ENCODE measurements around the gene PITPNM2. TPM values are rescaled to one million over a fixed set of nuclear protein-coding genes. Genes with fewer than 3 reads are reported as not detected.
A peak's percentile ranks its signal among the peaks of the same experiment; 100 is the strongest.

PITPNM2 gene
- polyA plus RNA-seq, 1 of the 3 experiments (the other 2 are of a cell fraction) = 3.7 TPM

DNA sequence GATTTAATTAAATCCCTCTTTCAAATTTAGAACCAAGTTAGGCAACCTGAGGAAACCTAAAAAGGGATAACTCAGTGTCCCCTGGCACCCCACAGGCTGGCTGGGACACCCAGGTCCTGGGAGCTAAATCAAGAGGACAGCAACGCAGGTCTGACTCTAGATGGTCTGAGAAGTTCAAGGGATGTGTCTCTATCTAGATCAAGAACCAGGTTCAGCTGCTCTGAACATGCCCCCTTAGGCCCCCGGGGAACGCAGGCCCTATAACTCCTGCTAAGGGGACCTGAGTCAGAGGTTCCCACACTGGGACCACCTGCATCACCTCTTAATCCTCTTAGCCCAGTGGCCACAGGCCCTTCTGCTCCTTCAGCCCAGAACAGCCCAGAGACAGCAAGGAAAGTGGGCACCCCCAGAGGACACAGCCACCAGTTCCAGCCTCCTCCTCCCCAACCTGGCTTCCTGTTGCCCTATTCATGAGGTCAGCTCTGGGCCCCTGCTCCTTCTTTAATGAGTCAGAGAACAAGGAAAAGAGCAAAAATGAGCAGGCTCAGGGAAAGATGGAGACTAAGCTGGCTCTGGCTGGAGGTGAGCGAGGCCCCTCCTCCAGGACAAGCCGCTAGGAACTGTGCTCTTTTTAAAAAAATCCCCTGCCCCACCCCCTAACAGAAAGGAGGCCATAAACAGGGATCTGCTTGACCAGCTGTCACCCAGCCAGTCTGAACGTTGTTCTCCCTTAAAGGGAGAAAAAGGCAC, 10.8 kb downstream of the PITPNM2 start:
- POLR2A ChIA-PET = no interaction called here
- H3K4me3 ChIP-seq (ENCODE audit: low read depth in 2 of 2, low read length in 1 of 2) = no peak overlapping the region
- TF ChIP-seq RXRA (IDR thresholded peaks at IDR 0.05; ENCODE audit: borderline replicate concordance, low read depth) = peak; percentile 72; the same call in 1 of the 2 replicates
- TF ChIP-seq EP300 (IDR thresholded peaks at IDR 0.05; ENCODE audit: borderline replicate concordance in 1 of 2, low read depth in 1 of 2, low read length in 1 of 2) = peak in 1 of 2 experiments; percentile 10; a peak in 1 of 4 replicates
- TF ChIP-seq FOSL2 (IDR thresholded peaks at IDR 0.05; ENCODE audit: borderline replicate concordance, low read depth) = peak; percentile 28; the same call in 1 of the 2 replicates
- TF ChIP-seq JUND (IDR thresholded peaks at IDR 0.05) = 0 out of 2 replicates have a peak, but pooled peaks have one; percentile 9
- TF ChIP-seq MXI1 (IDR thresholded peaks at IDR 0.05; ENCODE audit: low read depth, low read length) = no peak
- TF ChIP-seq, protein P1, sequence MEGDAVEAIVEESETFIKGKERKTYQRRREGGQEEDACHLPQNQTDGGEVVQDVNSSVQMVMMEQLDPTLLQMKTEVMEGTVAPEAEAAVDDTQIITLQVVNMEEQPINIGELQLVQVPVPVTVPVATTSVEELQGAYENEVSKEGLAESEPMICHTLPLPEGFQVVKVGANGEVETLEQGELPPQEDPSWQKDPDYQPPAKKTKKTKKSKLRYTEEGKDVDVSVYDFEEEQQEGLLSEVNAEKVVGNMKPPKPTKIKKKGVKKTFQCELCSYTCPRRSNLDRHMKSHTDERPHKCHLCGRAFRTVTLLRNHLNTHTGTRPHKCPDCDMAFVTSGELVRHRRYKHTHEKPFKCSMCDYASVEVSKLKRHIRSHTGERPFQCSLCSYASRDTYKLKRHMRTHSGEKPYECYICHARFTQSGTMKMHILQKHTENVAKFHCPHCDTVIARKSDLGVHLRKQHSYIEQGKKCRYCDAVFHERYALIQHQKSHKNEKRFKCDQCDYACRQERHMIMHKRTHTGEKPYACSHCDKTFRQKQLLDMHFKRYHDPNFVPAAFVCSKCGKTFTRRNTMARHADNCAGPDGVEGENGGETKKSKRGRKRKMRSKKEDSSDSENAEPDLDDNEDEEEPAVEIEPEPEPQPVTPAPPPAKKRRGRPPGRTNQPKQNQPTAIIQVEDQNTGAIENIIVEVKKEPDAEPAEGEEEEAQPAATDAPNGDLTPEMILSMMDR (IDR thresholded peaks at IDR 0.05) = no peak
- 0 out of 2 replicates have a peak, but pooled peaks have one; percentile 38 for TF ChIP-seq YY1 (IDR thresholded peaks at IDR 0.05; ENCODE audit: low read depth)
- TF ChIP-seq, protein P2, sequence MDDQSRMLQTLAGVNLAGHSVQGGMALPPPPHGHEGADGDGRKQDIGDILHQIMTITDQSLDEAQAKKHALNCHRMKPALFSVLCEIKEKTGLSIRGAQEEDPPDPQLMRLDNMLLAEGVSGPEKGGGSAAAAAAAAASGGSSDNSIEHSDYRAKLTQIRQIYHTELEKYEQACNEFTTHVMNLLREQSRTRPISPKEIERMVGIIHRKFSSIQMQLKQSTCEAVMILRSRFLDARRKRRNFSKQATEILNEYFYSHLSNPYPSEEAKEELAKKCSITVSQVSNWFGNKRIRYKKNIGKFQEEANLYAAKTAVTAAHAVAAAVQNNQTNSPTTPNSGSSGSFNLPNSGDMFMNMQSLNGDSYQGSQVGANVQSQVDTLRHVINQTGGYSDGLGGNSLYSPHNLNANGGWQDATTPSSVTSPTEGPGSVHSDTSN (IDR thresholded peaks at IDR 0.05) = no peak
- H2AFZ ChIP-seq (ENCODE audit: low read depth) = 0 out of 2 replicates have a peak overlapping the region, but pooled peaks have one; percentile 44
- WGBS (ENCODE audit: low lambda C conversion rate) = 39% methylated on average over 3 of the region's 6 CpGs
- H3K9ac ChIP-seq = peak overlapping the region; percentile 24; the same call in 1 of the 2 replicates
- no peak for DNase-seq
- H3K9me3 ChIP-seq = no peaks in the 10 kb centered on the region
- no peaks in the 10 kb centered on the region for H3K9me2 ChIP-seq
- H3K36me3 ChIP-seq (replicated peaks in 1 of 2; ENCODE audit: control insufficient read depth in 1 of 2, insufficient read depth in 2 of 2, low read length in 1 of 2) = no peaks in the 10 kb centered on the region
- H3K4me2 ChIP-seq = peak overlapping the region; percentile 63
- H3F3A ChIP-seq (replicated peaks; ENCODE audit: insufficient read depth) = peaks cover 26% of the 10 kb centered on the region
- H3K27ac ChIP-seq (ENCODE audit: low read depth in 2 of 2, low read length in 1 of 2) = peak overlapping the region in 1 of 2 experiments; percentile 66; a peak in 2 of 4 replicates
- H3K4me1 ChIP-seq (ENCODE audit: control insufficient read depth in 1 of 2, insufficient read depth in 2 of 2, low read depth in 1 of 2, low read length in 1 of 2) = peaks cover 0 to 34% of the 10 kb centered on the region in 2 experiments; a peak in 2 of 4 replicates
- H3K27me3 ChIP-seq (ENCODE audit: insufficient read depth) = no peaks in the 10 kb centered on the region
- 0 out of 2 replicates have a peak, but pooled peaks cover 6% of the 10 kb centered on the region for H4K20me1 ChIP-seq (ENCODE audit: insufficient read depth)
- CTCF ChIA-PET = interaction anchor here (0.6 to 1.3 kb wide), 2 partner anchors 68 to 97 kb away, joined by 3 read pairs; no protein-coding TSS in a partner anchor
- peaks cover 54% of the 10 kb centered on the region for H3K79me2 ChIP-seq (ENCODE audit: insufficient read depth)

DNA sequence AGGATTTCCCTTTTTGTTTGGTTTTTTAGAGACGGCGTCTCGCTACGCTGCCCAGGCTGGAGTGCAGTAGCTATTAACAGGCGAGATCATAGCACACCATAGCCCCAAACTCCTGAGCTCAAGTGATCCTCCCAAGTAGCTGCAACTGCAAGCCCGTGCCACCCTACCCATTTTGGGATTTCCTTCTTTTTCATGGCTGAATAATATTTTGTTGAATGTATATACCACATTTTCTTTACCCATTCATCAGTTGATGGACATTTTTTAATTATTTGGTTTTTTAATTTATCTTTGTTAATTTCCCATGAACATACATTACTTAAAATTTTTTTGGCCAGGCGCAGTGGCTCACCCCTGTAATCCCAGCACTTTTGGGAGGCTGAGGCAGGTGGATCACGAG, 15.2 kb downstream of the PITPNM2 start:
- H3K4me3 ChIP-seq (ENCODE audit: low read depth in 2 of 2, low read length in 1 of 2) = no peak overlapping the region
- no peak overlapping the region for H2AFZ ChIP-seq (ENCODE audit: low read depth)
- WGBS (ENCODE audit: low lambda C conversion rate) = 90% methylated on average over 8 of the region's 8 CpGs
- CTCF ChIA-PET = interaction anchor here (0.6 to 1.2 kb wide), 3 partner anchors 18 to 446 kb away, joined by 3 to 4 read pairs (median 3); no protein-coding TSS in a partner anchor
- peaks cover 22% of the 10 kb centered on the region for H3K79me2 ChIP-seq (ENCODE audit: insufficient read depth)
- H3K36me3 ChIP-seq (replicated peaks in 1 of 2; ENCODE audit: control insufficient read depth in 1 of 2, insufficient read depth in 2 of 2, low read length in 1 of 2) = no peaks in the 10 kb centered on the region
- no peak overlapping the region for H3K27ac ChIP-seq (ENCODE audit: low read depth in 2 of 2, low read length in 1 of 2)
- no peaks in the 10 kb centered on the region for H4K20me1 ChIP-seq (ENCODE audit: insufficient read depth)
- DNase-seq = no peak
- no peak overlapping the region for H3K4me2 ChIP-seq
- H3K9me2 ChIP-seq = no peaks in the 10 kb centered on the region
- H3K9ac ChIP-seq = no peak overlapping the region
- H3F3A ChIP-seq (replicated peaks; ENCODE audit: insufficient read depth) = no peaks in the 10 kb centered on the region
- POLR2A ChIA-PET = no interaction called here
- peaks cover 8 to 11% of the 10 kb centered on the region in 2 experiments; a peak in 2 of 4 replicates for H3K4me1 ChIP-seq (ENCODE audit: control insufficient read depth in 1 of 2, insufficient read depth in 2 of 2, low read depth in 1 of 2, low read length in 1 of 2)
- no peaks in the 10 kb centered on the region for H3K9me3 ChIP-seq
- no peaks in the 10 kb centered on the region for H3K27me3 ChIP-seq (ENCODE audit: insufficient read depth)
- TF ChIP-seq YY1 (IDR thresholded peaks at IDR 0.05; ENCODE audit: low read depth) (no peak), FOXM1 (IDR thresholded peaks at IDR 0.05; ENCODE audit: low read depth) (no peak), FOXJ3 (CRISPR knock-in tag; IDR thresholded peaks at IDR 0.05) (no peak), EP300 (IDR thresholded peaks at IDR 0.05; ENCODE audit: borderline replicate concordance in 1 of 2, low read depth in 1 of 2, low read length in 1 of 2) (no peak), TEAD4 (IDR thresholded peaks at IDR 0.05; ENCODE audit: borderline replicate concordance, insufficient read depth) (no peak), ELF1 (IDR thresholded peaks at IDR 0.05) (no peak), RAD21 (IDR thresholded peaks at IDR 0.05; ENCODE audit: low read length) (no peak), MEF2A (IDR thresholded peaks at IDR 0.05; ENCODE audit: borderline replicate concordance, low read depth) (no peak), FOSL2 (IDR thresholded peaks at IDR 0.05; ENCODE audit: borderline replicate concordance, low read depth) (no peak), TCF12 (IDR thresholded peaks at IDR 0.05) (no peak), NFIC (IDR thresholded peaks at IDR 0.05; ENCODE audit: borderline replicate concordance) (no peak), EZH2phosphoT487 (IDR thresholded peaks at IDR 0.05; ENCODE audit: borderline replicate concordance, low read depth) (no peak), RFX5 (IDR thresholded peaks at IDR 0.05; ENCODE audit: low read length) (no peak)
- TF ChIP-seq, protein P3, sequence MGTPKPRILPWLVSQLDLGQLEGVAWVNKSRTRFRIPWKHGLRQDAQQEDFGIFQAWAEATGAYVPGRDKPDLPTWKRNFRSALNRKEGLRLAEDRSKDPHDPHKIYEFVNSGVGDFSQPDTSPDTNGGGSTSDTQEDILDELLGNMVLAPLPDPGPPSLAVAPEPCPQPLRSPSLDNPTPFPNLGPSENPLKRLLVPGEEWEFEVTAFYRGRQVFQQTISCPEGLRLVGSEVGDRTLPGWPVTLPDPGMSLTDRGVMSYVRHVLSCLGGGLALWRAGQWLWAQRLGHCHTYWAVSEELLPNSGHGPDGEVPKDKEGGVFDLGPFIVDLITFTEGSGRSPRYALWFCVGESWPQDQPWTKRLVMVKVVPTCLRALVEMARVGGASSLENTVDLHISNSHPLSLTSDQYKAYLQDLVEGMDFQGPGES (IDR thresholded peaks at IDR 0.05; ENCODE audit: low read depth, low read length) = no peak
- TF ChIP-seq, protein P4, sequence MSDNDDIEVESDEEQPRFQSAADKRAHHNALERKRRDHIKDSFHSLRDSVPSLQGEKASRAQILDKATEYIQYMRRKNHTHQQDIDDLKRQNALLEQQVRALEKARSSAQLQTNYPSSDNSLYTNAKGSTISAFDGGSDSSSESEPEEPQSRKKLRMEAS (IDR thresholded peaks at IDR 0.05; ENCODE audit: low read depth) = no peak
- TF ChIP-seq, protein P5, sequence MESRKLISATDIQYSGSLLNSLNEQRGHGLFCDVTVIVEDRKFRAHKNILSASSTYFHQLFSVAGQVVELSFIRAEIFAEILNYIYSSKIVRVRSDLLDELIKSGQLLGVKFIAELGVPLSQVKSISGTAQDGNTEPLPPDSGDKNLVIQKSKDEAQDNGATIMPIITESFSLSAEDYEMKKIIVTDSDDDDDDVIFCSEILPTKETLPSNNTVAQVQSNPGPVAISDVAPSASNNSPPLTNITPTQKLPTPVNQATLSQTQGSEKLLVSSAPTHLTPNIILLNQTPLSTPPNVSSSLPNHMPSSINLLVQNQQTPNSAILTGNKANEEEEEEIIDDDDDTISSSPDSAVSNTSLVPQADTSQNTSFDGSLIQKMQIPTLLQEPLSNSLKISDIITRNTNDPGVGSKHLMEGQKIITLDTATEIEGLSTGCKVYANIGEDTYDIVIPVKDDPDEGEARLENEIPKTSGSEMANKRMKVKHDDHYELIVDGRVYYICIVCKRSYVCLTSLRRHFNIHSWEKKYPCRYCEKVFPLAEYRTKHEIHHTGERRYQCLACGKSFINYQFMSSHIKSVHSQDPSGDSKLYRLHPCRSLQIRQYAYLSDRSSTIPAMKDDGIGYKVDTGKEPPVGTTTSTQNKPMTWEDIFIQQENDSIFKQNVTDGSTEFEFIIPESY (IDR thresholded peaks at IDR 0.05; ENCODE audit: borderline replicate concordance, low read depth) = no peak

Measured in SK-N-SH (cell line).